GM19438 (cell line): ENCODE data around the gene TOGARAM1.

Source experiments
- ATAC-seq: cut with Tn5 transposase; IDR thresholded peaks from one replicate; pipeline ENCODE4 v1.9.1; 2021; ENCODE audit warnings: low read depth; ENCODE audit not compliant: unreplicated experiment

TOGARAM1 gene

DNA sequence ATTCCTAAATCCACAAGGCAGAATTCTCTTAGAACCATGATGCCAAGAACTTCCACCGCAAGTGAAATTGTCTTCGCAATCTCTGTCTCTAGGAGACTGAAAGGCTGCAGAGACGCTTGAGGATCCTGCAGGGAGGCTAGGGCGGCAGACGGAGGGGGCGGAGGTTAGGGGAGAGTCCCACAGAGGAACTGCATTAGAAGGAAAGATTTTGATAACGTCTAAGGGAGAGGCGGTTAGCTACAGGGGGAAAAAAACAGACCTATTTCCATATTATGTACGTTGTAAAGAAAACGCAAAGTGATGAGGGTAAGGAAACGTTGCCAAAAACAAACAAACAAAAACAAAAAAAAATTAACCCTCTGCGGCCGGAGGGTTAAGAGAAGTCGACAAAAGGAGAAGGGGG lies 838 bp upstream of the TOGARAM1 start:
- ATAC-seq, result peak; percentile 27

DNA sequence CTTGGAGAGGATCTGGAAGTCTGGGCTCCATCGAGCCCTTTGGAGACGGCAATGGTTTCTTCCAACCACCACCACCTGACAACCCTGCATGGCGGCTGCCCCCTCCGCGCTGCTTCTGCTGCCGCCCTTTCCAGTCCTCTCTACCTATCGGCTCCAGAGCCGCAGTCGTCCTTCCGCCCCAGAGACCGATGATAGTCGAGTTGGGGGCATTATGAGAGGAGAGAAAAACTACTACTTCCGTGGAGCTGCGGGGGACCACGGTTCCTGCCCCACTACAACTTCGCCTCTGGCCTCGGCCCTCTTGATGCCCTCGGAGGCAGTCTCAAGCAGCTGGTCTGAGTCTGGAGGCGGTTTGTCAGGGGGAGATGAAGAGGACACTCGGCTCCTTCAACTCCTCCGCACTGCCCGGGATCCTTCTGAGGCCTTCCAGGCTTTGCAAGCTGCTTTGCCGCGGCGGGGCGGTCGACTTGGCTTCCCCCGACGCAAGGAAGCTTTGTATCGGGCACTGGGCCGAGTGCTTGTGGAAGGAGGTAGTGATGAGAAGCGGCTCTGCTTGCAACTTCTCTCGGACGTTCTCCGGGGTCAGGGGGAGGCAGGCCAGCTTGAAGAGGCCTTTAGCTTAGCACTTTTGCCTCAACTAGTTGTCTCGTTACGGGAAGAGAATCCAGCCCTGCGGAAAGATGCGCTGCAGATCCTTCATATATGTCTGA lies 499 bp downstream of the TOGARAM1 start:
- peak; percentile 27 for ATAC-seq

DNA sequence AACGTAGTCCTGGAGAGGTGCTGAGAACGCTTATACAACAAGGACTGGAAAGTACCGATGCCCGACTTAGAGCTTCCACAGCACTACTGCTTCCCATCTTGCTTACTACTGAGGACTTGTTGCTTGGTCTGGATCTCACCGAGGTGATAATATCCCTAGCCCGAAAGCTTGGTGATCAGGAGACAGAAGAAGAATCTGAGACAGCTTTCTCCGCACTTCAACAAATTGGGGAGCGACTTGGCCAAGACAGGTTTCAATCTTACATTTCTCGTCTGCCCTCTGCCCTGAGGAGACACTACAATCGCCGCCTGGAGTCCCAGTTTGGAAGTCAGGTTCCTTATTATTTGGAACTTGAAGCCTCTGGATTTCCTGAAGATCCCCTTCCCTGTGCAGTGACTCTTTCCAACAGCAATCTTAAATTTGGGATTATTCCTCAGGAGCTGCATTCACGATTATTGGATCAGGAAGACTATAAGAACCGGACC lies 1.1 kb downstream of the TOGARAM1 start:
- no peak for ATAC-seq

DNA sequence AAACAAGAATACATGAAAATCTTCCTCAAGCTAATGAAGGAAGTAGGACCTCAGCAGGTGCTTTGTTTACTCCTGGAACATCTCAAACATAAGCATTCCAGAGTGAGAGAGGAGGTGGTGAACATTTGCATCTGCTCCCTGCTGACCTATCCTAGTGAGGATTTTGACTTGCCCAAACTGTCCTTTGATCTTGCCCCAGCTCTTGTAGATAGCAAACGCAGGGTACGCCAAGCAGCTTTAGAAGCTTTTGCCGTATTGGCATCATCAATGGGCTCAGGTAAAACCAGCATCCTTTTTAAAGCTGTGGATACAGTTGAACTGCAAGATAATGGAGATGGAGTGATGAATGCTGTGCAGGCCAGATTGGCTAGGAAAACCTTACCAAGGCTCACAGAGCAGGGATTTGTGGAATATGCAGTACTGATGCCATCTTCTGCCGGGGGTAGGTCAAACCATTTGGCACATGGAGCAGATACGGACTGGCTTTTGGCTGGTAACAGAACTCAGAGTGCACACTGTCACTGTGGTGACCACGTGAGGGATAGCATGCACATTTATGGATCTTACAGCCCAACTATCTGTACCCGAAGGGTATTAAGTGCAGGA lies 1.9 kb downstream of the TOGARAM1 start:
- ATAC-seq, result no peak

DNA sequence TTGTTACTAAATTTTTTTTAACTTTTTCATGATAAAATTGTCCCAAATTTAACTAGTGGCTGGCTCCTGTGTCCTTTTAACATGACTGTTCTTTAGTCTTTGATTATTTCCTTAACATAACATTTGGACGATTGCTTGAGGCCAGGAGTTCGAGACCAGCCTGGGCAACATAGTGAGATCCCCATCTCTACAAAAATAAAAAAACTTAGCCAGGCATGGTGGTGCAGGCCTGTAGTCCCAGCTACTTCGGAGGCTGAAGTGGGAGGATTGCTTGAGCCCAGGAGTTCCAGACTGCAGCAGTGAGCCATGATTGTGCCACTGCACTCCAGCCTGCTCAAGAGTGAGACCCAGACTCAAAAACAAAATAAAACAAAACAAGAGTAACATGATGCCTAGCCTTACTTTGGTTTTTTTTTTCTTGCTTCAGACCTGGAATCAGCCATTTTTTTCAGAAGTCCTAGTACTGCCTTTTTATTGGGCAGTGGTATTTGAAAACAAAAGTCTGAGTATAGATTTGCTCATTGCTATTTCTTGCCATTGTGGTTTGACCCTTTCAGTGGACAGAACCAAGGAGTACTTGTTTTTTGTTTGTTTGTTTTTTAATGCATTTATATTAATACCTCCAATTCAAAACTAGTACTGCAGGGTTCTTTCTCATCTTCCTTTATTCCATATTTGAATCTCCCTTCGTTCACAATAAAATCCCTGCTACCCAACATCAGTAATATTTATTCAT lies 4.8 kb downstream of the TOGARAM1 start:
- ATAC-seq, result no peak

DNA sequence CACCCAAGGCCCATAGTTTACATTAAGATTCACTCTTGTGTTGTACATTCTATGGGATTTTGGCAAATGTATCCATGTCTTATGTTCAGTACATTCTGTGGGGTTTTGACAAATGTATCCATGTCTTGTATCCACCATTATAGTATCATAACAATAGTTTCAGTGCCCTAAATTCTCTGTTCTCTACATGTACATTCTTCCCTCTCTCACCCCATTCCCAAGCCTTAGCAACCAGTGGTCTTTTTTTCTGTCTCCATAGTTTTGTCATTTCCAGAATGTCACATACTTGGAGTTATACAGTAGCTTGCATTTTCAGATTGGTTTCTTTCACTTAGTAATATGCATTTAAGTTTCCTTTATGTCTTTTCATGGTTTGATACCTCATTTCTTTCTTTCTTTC lies 6.7 kb downstream of the TOGARAM1 start:
- no peak for ATAC-seq

DNA sequence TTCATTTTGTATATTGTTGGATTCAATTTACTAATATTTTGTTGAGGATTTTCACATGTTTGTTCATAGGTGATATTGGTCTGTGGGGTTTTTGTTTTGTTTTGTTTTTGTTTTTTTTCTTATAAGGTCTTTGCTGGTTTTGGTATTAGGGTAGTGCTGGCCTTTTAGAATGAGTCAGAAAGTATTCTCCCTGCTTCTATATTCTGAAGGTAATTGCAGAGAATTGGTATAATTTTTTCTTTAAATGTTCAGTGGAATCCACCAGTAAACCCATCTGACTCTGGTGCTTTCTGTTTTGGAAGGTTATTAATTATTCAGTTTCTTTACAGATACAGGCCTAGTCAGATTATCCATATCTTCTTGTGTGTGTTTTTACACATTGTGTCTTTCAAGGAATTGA lies 8.9 kb downstream of the TOGARAM1 start:
- no peak for ATAC-seq

GRCh38 chr14:44971459-44971858 lies 9.5 kb downstream of the TOGARAM1 start:
- ATAC-seq, result no peak

GRCh38 chr14:44979273-44979672 lies 17.3 kb downstream of the TOGARAM1 start:
- ATAC-seq, result no peak

GRCh38 chr14:44979740-44980356 lies 17.9 kb downstream of the TOGARAM1 start:
- no peak for ATAC-seq

GRCh38 chr14:44981198-44981597 lies 19.2 kb downstream of the TOGARAM1 start:
- ATAC-seq, result no peak

DNA sequence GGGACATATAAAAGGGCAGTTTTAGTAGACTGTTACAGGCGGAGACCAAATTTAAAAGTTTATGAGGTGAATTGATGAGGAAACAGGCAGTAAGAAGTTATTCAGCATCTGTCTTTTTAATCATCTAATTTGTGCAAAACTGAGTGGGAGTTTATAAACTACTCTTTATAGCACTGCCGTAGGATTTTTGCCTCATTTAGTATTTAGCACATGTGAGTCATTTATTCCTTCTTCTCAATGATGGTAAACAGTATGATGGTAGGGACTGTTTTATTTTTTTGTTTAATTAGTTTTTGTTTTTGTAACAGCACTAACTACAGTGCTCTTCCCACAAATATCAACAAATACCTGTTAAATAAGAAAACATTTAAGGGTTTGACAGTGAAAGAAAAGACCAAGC lies 20.6 kb downstream of the TOGARAM1 start:
- no peak for ATAC-seq

GRCh38 chr14:44988694-44989093 lies 26.7 kb downstream of the TOGARAM1 start:
- no peak for ATAC-seq

DNA sequence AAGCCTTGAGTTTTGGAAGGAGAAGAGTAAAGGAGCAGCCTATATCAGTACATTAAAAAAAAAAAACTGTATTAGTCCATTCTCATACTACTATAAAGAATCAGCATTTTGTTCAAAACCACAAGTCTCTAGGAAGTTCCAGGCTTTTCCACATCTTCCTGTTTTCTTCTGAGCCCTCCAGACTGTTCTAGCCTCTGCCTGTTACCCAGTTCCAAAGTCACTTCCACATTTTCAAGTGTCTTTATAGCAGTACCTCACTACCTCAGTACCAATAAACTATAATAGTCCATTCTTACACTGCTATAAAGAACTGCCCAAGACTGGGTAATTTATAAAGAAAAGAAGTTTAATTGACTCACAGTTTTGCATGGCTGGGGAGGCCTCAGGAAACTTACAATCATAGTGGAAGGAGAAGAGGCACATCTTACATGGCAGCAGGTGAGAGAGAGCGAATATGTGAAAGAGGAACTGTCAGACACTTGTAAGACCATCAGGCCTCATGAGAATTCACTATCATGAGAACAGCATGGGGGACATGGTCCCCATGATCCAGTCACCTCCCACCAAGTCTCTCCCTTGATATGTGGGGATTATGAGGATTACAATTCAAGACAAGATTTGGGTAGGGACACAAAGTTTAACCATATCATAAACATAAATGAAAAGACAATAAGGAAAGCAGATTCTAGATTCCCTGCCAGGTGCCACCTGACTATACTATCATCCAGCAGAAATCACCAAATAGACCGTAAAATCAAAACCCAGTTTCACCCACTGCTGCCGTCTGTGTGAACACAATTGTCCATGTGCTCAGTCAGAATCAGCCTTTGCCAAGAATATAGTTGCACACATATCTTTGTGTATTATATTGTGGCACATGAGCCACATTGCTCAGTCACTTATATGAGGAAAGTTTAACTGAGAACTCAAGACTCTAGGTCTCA lies 27.8 kb downstream of the TOGARAM1 start:
- ATAC-seq, result no peak

DNA sequence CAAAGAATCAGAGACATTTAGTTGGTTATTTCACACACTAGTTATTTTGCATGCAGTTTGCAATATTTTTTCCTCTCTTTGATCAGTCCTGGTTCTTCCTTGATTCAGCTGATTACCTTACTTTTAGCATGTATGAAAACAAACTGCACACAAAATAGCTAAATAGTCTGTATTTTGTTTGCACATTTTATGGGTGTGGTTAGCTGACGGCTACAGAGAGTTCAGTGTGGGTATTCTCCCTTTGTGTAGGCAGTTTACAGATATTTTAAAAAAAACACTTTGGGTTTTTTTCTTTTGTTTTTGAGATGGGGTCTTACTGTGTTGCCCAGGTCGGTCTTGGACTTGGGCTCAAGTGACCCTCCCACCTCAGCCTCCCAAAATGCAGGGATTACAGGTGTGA lies 28.5 kb downstream of the TOGARAM1 start:
- ATAC-seq, result no peak

DNA sequence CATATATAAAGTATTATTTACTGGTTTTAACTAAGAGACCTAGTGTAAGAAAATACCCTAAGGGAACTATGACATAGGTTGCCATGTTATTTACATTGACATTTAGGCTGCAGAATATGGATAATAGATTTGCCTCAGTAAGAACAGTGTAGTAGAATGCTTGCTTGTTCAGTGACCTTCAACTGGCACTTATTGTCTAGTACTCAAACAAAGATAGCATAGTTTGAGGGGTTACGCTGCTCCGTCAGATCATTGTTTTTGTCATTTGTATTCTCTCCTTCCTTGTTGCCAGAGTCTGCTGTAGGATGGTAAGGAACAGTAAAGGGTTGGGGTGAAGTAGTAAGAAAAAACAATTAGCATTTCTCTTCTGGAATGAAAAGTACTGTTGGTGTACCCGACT lies 33.2 kb downstream of the TOGARAM1 start:
- no peak for ATAC-seq

DNA sequence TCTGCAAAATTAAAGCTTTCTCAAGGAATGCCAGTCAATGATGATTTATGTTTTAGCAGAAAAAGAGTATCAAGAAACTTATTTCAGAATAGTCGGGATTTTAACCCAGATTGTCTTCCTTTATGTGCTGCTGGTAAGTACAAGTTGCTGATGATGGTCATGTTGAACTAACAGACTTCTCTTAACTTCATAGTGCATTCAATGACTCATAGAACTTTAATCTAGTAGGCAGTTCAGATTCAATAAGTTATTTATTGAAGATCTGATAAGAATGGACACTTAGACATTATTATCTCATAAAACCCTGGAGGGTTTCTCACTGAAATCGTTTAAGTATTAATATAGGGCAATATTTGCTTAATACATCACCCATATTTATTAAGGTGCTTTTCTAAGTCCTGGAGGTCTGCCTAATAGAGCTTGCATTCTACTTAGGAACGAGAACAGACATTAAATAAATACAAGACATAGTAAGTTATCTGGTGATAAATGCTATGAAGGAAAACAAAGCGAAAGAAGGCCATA lies 33.8 kb downstream of the TOGARAM1 start:
- ATAC-seq, result no peak

DNA sequence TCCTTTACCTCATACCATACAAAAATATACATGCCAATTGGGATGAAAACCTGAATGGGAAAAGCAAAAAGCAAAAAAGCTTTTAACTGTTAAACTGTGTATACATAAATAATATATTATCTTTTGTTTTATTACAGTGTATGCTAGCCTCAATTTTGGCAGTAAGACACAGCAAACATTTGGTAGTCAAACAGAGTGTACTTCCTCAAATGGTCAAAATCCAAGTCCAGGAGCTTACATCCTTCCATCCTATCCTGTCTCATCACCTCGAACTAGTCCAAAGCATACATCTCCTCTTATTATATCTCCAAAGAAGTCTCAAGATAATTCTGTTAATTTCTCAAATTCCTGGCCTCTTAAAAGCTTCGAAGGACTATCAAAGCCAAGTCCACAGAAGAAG lies 41.9 kb downstream of the TOGARAM1 start:
- no peak for ATAC-seq

DNA sequence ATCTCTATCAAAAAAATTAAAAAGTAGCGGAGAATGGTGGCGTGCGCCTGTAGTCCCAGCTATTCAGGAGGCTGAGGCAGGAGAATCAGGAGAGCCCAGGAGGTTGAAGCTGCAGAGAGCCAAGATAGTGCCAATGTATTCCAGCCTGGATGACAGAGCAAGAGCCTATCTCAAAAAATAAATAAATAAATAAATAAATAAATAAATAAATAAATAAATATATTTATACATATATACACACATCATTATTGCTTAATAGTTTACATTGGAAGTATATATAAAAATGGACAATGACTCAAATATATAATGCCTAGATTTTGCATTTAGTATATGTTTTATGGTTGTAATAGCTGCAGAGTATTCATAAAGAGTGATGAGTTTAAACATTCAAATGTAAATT lies 53.1 kb downstream of the TOGARAM1 start:
- no peak for ATAC-seq

GRCh38 chr14:45028107-45028626 lies 66.2 kb downstream of the TOGARAM1 start:
- no peak for ATAC-seq
